ENCODE results near the gene KCTD10.

Gene KCTD10

DNA sequence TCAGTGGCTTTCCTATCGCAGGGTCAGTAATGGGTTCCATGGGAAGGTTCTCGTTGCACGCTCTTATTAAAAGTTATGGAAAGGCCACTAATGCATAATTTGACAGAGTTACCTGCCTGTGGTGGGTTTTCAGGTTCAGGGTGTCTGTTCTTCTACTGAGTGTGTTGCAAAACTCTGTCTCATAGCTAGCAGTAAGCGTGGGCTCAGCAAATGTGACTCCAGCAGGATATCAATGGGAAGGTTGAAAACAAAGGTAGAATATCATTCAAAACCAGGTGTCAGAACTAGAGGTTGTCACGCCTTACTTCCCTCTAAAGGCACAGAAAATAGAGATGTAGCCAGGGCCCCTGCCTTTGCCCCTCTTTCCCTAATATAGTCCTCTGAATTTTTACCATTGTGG, 25.2 kb upstream of the KCTD10 start:
- Histone ChIP-seq H3K36me3 (ENCODE audit: insufficient read depth, low read length) (peaks cover 14% of the 10 kb centered on the region), H3K9me2 (ENCODE audit: low read depth, low read length) (no peaks in the 10 kb centered on the region), H3K4me1 (ENCODE audit: insufficient read depth, low read length, severe bottlenecking) (no peaks in the 10 kb centered on the region), H3F3A (ENCODE audit: insufficient read depth, low read length) (no peaks in the 10 kb centered on the region), H4K20me1 (ENCODE audit: insufficient read depth, low read length) (no peaks in the 10 kb centered on the region), H3K27me3 (ENCODE audit: insufficient read depth, low read length) (no peaks in the 10 kb centered on the region), H3K9me3 (ENCODE audit: low read length) (no peaks in the 10 kb centered on the region), H3K79me2 (ENCODE audit: insufficient read depth, low read length) (no peaks in the 10 kb centered on the region), H2AFZ (ENCODE audit: low read length) (no peak overlapping the region), H3K4me3 (ENCODE audit: low read depth, low read length, poor library complexity, severe bottlenecking) (no peak overlapping the region), H3K4me2 (ENCODE audit: low read length) (no peak overlapping the region), H3K9ac (ENCODE audit: low read length) (no peak overlapping the region), H3K27ac (ENCODE audit: low read depth, low read length, poor library complexity, severe bottlenecking) (no peak overlapping the region)
- TF ChIP-seq EZH2 (IDR thresholded peaks at IDR 0.05; ENCODE audit: borderline replicate concordance, low read length), result no peak
- TF ChIP-seq, protein P1, sequence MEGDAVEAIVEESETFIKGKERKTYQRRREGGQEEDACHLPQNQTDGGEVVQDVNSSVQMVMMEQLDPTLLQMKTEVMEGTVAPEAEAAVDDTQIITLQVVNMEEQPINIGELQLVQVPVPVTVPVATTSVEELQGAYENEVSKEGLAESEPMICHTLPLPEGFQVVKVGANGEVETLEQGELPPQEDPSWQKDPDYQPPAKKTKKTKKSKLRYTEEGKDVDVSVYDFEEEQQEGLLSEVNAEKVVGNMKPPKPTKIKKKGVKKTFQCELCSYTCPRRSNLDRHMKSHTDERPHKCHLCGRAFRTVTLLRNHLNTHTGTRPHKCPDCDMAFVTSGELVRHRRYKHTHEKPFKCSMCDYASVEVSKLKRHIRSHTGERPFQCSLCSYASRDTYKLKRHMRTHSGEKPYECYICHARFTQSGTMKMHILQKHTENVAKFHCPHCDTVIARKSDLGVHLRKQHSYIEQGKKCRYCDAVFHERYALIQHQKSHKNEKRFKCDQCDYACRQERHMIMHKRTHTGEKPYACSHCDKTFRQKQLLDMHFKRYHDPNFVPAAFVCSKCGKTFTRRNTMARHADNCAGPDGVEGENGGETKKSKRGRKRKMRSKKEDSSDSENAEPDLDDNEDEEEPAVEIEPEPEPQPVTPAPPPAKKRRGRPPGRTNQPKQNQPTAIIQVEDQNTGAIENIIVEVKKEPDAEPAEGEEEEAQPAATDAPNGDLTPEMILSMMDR (IDR thresholded peaks at IDR 0.05; ENCODE audit: low read length), result no peak

DNA sequence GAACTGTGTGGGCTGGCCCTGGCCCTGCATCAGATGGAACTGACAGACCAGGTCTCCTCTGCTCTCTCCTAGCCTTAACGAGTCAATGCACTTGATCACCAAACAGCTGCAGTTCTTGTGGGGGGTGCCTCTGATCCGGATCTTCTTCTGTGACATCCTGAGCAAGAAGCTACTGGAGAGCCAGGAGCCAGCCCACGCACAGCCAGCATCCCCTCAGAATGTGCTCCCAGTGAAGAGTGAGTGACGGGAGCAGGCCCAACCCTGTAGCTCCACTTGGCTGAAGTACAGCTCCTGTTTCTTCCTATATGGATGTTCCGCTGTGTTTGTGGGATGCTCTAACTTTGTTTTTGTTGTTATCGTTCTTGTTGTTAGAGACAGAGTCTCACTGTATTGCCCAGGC, 24.2 kb upstream of the KCTD10 start:
- Histone ChIP-seq H2AFZ (ENCODE audit: low read length) (no peak overlapping the region), H4K20me1 (ENCODE audit: insufficient read depth, low read length) (no peaks in the 10 kb centered on the region), H3K79me2 (ENCODE audit: insufficient read depth, low read length) (no peaks in the 10 kb centered on the region), H3K4me2 (ENCODE audit: low read length) (no peak overlapping the region), H3K9me3 (ENCODE audit: low read length) (no peaks in the 10 kb centered on the region), H3K27ac (ENCODE audit: low read depth, low read length, poor library complexity, severe bottlenecking) (no peak overlapping the region), H3K4me3 (ENCODE audit: low read depth, low read length, poor library complexity, severe bottlenecking) (no peak overlapping the region), H3K4me1 (ENCODE audit: insufficient read depth, low read length, severe bottlenecking) (no peaks in the 10 kb centered on the region), H3K9ac (ENCODE audit: low read length) (no peak overlapping the region), H3K36me3 (ENCODE audit: insufficient read depth, low read length) (peaks cover 13% of the 10 kb centered on the region), H3K27me3 (ENCODE audit: insufficient read depth, low read length) (no peaks in the 10 kb centered on the region), H3F3A (ENCODE audit: insufficient read depth, low read length) (no peaks in the 10 kb centered on the region), H3K9me2 (ENCODE audit: low read depth, low read length) (no peaks in the 10 kb centered on the region)
- TF ChIP-seq EZH2 (IDR thresholded peaks at IDR 0.05; ENCODE audit: borderline replicate concordance, low read length), result no peak
- TF ChIP-seq, protein P1 (IDR thresholded peaks at IDR 0.05; ENCODE audit: low read length), result no peak

DNA sequence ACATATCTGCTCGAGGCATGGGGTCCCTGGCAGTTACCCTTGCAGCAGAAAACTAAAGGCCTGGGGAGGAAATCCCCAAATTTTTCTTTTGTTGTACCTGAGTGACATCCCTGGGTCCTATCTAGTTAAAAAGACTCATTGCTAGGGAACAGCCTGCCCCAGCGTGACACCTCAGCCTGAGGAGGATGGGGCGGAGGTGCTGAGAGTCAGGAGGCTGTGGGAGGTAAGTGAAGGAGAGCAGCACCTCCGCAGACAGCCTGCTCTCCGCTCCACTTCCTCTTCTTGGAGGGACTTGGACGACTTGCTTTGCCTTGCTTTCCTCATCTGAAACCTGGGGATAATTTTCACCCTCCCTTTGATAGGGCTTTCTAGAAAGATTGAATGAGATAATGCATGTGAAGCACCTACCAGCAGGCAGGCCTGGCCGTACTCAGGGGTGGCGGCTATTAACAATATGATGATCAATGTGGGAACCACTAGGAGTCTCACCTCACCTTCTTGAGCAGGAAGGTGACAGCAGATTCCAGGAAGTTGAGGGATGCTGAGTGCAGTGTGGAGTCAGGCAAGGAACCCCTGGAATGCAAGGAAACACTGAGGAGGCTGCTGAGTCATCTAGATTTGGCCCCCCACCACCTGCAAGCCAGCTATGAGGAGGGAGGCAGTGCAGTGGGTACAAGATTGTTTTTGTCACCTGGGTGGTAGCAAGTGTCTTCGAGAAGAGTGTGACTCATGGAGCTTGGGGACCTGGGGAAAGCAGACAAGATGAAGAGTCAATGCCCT, 23.5 kb upstream of the KCTD10 start:
- H3K9me2 ChIP-seq (ENCODE audit: low read depth, low read length), result no peaks in the 10 kb centered on the region
- no peak overlapping the region for H3K27ac ChIP-seq (ENCODE audit: low read depth, low read length, poor library complexity, severe bottlenecking)
- H3K4me3 ChIP-seq (ENCODE audit: low read depth, low read length, poor library complexity, severe bottlenecking), result no peak overlapping the region
- H3K4me2 ChIP-seq (ENCODE audit: low read length), result no peak overlapping the region
- no peaks in the 10 kb centered on the region for H4K20me1 ChIP-seq (ENCODE audit: insufficient read depth, low read length)
- no peak overlapping the region for H2AFZ ChIP-seq (ENCODE audit: low read length)
- no peaks in the 10 kb centered on the region for H3F3A ChIP-seq (ENCODE audit: insufficient read depth, low read length)
- no peak overlapping the region for H3K9ac ChIP-seq (ENCODE audit: low read length)
- H3K4me1 ChIP-seq (ENCODE audit: insufficient read depth, low read length, severe bottlenecking), result no peaks in the 10 kb centered on the region
- TF ChIP-seq EZH2 (IDR thresholded peaks at IDR 0.05; ENCODE audit: borderline replicate concordance, low read length), result no peak
- TF ChIP-seq, protein P1 (IDR thresholded peaks at IDR 0.05; ENCODE audit: low read length), result no peak
- H3K27me3 ChIP-seq (ENCODE audit: insufficient read depth, low read length), result no peaks in the 10 kb centered on the region
- no peaks in the 10 kb centered on the region for H3K9me3 ChIP-seq (ENCODE audit: low read length)
- peaks cover 13% of the 10 kb centered on the region for H3K36me3 ChIP-seq (ENCODE audit: insufficient read depth, low read length)
- no peaks in the 10 kb centered on the region for H3K79me2 ChIP-seq (ENCODE audit: insufficient read depth, low read length)

Data from OCI-LY1 (cell line).